ENCODE data around the gene FAM221A. TPM values are rescaled to one million over a fixed set of nuclear protein-coding genes. Genes with fewer than 3 reads are reported as not detected.
"Not testable (repeated sequence)": the region's sequence is repeated elsewhere in the genome, so short reads cannot be mapped to it uniquely, and the experiment has no call there.

Gene FAM221A
- total and polyA plus RNA-seq, 8 donors = 9.7 to 14.8 (median 13.4) TPM

DNA sequence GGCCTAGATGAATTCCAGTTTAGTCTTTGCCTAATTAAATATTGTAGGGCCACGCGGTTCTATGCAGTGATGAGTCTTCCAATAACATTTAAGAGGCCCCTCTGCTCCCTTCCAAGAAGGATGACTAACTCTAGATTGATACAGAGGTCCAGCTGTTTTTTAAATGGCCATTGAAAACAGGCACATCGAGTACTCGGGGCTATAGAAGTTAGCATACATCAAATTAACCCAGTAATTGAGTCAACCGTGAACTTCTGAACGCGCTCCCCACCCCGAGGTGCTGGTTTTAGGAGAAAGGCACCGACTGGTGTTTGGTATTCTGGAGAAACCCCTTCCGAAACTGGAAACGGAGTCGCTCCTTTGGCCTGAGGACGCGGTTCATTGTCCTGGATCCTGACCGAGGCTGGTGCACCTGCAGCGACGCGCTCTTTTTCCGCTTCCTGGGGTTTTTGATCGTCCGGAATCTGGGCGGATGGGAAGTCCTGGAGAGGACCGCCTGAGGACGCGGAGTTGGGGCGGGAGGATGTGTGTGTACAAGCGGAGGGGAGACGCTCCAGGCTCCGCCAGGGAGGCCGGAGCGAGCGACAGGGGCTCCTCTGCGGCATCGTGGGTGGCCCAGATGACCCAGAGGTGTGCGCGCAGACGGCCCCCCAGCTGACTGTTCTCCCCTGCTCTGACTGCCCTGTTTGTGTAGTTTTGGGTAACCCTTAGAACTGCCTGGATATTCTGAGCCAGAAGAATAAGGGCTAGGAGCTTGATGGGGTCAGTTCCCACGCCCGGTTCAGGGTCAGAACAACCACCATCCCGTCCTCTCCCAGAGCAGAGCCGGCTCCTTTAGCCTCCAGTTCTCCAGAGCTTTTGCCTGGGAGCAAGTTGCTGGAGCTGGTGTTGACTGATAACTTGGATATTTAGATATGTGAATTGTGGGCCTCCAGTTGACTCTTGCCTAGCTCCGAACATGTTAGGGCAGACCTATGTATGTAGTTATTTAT, 711 bp downstream of the FAM221A start:
- H3K27ac ChIP-seq = peak overlapping the region; percentile 93 to 98 (median 96)
- intact Hi-C loops (cut with DNase I) = no loop called here
- 1 to 2% methylated on average over 42 of the region's 42 CpGs for WGBS, 2 donors
- H3K4me1 ChIP-seq = peaks cover 5 to 26% (median 21%) of the 10 kb centered on the region in 3 donors
- peak; percentile 77 to 89 (median 80) for DNase-seq
- no peak for FAIRE-seq
- no peaks in the 10 kb centered on the region for H3K36me3 ChIP-seq
- peak; percentile 81 to 85 (median 82) for ATAC-seq
- H3K27me3 ChIP-seq = no peaks in the 10 kb centered on the region
- H3K9me3 ChIP-seq = no peaks in the 10 kb centered on the region
- TF ChIP-seq, protein P1, sequence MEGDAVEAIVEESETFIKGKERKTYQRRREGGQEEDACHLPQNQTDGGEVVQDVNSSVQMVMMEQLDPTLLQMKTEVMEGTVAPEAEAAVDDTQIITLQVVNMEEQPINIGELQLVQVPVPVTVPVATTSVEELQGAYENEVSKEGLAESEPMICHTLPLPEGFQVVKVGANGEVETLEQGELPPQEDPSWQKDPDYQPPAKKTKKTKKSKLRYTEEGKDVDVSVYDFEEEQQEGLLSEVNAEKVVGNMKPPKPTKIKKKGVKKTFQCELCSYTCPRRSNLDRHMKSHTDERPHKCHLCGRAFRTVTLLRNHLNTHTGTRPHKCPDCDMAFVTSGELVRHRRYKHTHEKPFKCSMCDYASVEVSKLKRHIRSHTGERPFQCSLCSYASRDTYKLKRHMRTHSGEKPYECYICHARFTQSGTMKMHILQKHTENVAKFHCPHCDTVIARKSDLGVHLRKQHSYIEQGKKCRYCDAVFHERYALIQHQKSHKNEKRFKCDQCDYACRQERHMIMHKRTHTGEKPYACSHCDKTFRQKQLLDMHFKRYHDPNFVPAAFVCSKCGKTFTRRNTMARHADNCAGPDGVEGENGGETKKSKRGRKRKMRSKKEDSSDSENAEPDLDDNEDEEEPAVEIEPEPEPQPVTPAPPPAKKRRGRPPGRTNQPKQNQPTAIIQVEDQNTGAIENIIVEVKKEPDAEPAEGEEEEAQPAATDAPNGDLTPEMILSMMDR (IDR thresholded peaks at IDR 0.05) = no peak
- peak overlapping the region; percentile 72 to 88 (median 77) for H3K4me3 ChIP-seq

DNA sequence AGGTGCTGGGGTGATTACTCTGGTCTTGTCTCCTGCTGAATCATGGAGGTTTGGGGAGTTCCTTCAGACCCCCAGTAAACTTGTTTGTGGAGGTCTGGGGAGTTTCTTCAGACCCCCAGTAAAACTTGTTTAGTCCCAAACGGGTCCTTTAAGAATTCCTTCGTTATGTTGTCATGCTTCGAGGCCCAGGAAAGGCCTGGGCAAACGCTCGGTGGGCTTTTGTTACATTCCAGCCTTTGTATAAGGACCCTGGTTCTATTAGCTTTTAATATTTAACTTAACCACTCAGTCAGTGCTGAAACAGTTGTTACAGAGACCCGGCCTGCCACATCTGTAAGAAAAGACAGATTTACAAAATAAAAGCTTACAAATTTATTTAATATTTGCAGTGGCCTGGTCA, 4.0 kb downstream of the FAM221A start:
- intact Hi-C loops (cut with DNase I); ATAC-seq; DNase-seq; H3K9me3 ChIP-seq; H3K27me3 ChIP-seq; FAIRE-seq; H3K36me3 ChIP-seq: not testable (repeated sequence)
- H3K27ac ChIP-seq = peak overlapping the region in 3 of 4 donors; percentile 7 to 90 (median 87)
- H3K4me1 ChIP-seq = peaks cover 5 to 34% (median 32%) of the 10 kb centered on the region in 3 donors
- whole genome bisulfite sequencing, 2 donors = 41 to 44% methylated on average over 6 of the region's 6 CpGs
- peak overlapping the region in 1 of 4 donors; percentile 5 for H3K4me3 ChIP-seq

DNA sequence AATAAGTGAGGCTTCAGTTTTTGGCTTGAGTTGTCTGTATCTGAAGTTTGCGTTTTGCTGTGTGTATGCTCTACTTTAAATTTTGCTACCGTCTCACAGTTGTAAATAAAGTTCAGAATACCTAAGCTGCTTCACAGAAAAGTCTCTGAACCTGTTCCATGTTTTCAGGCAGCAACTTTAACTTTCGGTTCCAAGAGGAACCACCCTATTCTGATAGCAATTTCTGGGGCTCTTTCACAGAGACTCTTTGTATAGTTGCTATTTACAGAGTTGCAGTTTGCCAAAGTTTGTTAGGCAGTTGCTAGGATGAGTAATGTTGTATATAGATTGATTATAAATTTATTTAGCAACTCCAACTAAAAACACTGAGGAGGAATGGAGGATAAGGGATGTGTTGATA, 5.7 kb downstream of the FAM221A start:
- Histone ChIP-seq H3K27ac (peak overlapping the region; percentile 58 to 90 (median 80)), H3K27me3 (no peaks in the 10 kb centered on the region), H3K4me3 (peak overlapping the region in 1 of 4 donors; percentile 6), H3K9me3 (no peaks in the 10 kb centered on the region), H3K4me1 (peaks cover 5 to 29% (median 27%) of the 10 kb centered on the region in 3 donors), H3K36me3 (peaks cover 0 to 11% (median 0%) of the 10 kb centered on the region in 3 donors)
- no peak for DNase-seq
- ATAC-seq = peak; percentile 70 to 88 (median 87)
- intact Hi-C loops (cut with DNase I) = no loop called here
- FAIRE-seq = peak; percentile 83
- TF ChIP-seq, protein P1 (IDR thresholded peaks at IDR 0.05) = no peak
- WGBS, 2 donors = 11 to 13% methylated on average over 3 of the region's 3 CpGs

DNA sequence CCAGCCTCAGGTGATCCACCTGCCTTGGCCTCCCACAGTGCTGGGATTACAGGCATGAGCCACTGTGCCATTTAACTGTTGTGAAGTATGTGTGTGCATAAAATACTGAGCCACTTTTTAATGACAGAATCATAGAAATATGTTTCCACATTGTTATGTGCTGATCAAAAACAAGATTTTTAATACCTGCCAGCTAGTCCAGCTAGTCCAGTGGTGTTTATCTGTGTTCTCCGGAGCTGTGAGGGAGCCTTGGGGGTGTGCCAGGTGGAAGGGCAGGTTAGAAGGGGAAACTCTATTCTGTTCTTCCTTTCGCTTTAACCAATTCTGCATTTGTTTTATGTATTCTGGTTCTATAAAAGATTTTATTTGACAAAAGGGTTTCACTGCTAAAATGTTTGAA, 7.0 kb downstream of the FAM221A start:
- DNase-seq (peak in 5 of 6 donors; percentile 43 to 81 (median 72)), FAIRE-seq (no peak), ATAC-seq (peak; percentile 62 to 87 (median 81))
- Histone ChIP-seq H3K9me3 (no peaks in the 10 kb centered on the region), H3K4me1 (peaks cover 5 to 29% (median 27%) of the 10 kb centered on the region in 3 donors), H3K36me3 (peaks cover 0 to 17% (median 0%) of the 10 kb centered on the region in 3 donors), H3K27me3 (no peaks in the 10 kb centered on the region), H3K27ac (peak overlapping the region; percentile 58 to 90 (median 80)), H3K4me3 (no peak overlapping the region)
- 22 to 28% methylated on average over 2 of the region's 2 CpGs for WGBS, 2 donors
- intact Hi-C loops (cut with DNase I) = no loop called here
- TF ChIP-seq, protein P1 (IDR thresholded peaks at IDR 0.05) = no peak

DNA sequence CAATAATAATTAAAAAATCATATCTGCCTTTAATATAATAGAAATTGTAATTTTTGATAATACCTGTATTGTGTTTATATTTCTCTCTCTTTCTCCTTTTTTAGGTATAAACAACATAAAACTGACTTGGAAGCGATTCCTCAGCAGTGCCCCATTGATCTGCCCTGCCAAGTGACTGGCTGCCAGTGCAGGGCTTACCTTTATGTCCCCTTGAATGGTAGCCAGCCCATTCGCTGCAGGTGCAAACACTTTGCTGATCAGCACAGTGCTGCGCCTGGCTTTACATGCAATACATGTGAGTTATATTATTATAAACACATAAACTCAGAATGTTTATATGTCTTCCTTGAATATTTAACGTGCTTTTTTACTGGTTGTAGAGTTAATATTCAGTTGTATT, 9.2 kb downstream of the FAM221A start:
- TF ChIP-seq, protein P1 (IDR thresholded peaks at IDR 0.05) = no peak
- no peak for ATAC-seq
- no peak for FAIRE-seq
- Histone ChIP-seq H3K27ac (no peak overlapping the region), H3K4me3 (no peak overlapping the region), H3K27me3 (no peaks in the 10 kb centered on the region), H3K4me1 (peaks cover 5 to 26% (median 21%) of the 10 kb centered on the region in 3 donors), H3K36me3 (peaks cover 0 to 17% (median 0%) of the 10 kb centered on the region in 3 donors), H3K9me3 (no peaks in the 10 kb centered on the region)
- WGBS, 2 donors = 58 to 59% methylated on average over 4 of the region's 4 CpGs
- DNase-seq = no peak
- intact Hi-C loops (cut with DNase I) = no loop called here
